B cell (primary cell): ENCODE measurements around the gene MOB3B. TPM values are rescaled to one million over a fixed set of nuclear protein-coding genes. Genes with fewer than 3 reads are reported as not detected.

Experiments used
- ATAC-seq: fragments of 200-7000 bp; cut with Tn5 transposase; one replicate; pipeline ENCODE4 v1.10.0; 2021; ENCODE audit warnings: low read depth, mild to moderate bottlenecking, moderate number of reproducible peaks, moderate library complexity
- CTCF ChIA-PET: fragments of 350-600 bp; sonication (Branson Sonifier 250); formaldehyde crosslinking; loops from one replicate; lab custom pipeline; 2021; ENCODE audit warnings: antibody characterized with exemption, inconsistent platforms; lab: Charles Lee
- POLR2A ChIA-PET: fragments of 350-600 bp; sonication (Branson Sonifier 250); formaldehyde crosslinking; loops from one replicate; lab custom pipeline; 2021; ENCODE audit warnings: antibody characterized with exemption; lab: Charles Lee
- DNase-seq: peaks from one replicate; pipeline ENCODE4 v3.0.0; 2013
- H2AFZ ChIP-seq: 2 replicates; pipeline ENCODE4 v1.6.1; 2012; ENCODE audit warnings: mild to moderate bottlenecking, low read depth, low read length; ENCODE audit not compliant: insufficient read depth, poor library complexity, severe bottlenecking
- H3K27ac ChIP-seq, 2 donors: 1 replicate in 1 of 2; 2 replicates in 1 of 2; pipeline ENCODE4 v1.5.1; 2012 to 2013; ENCODE audit warnings: low read length in 2 of 2, mild to moderate bottlenecking in 2 of 2, moderate library complexity in 1 of 2
- H3K27me3 ChIP-seq, 4 experiments: fragments of 200-600 bp in 1 of 4; sonication (generic) in 1 of 4; replicated peaks in 1 of 4; 1 replicate in 2 of 4; 2 replicates in 2 of 4; pipeline versions ENCODE4 v1.6.1 to v1.7.0; 2013 to 2016; ENCODE audit warnings: low read length in 3 of 4, mild to moderate bottlenecking in 2 of 4, mixed read lengths in 1 of 4, moderate library complexity in 1 of 4; ENCODE audit not compliant: insufficient read depth in 4 of 4, control insufficient read depth in 3 of 4; ENCODE audit errors: control extremely low read depth in 1 of 4
- H3K36me3 ChIP-seq, 2 experiments: replicated peaks in 1 of 2; 1 replicate in 1 of 2; 2 replicates in 1 of 2; pipeline versions ENCODE4 v1.6.1 to v1.7.1; 2013; ENCODE audit warnings: low read length in 1 of 2; ENCODE audit not compliant: insufficient read depth in 2 of 2, control insufficient read depth in 1 of 2; ENCODE audit errors: control extremely low read depth in 1 of 2, extremely low read depth in 1 of 2
- H3K4me1 ChIP-seq, 2 donors: fragments of 200-600 bp in 1 of 2; sonication (generic) in 1 of 2; 1 replicate in 1 of 2; 2 replicates in 1 of 2; pipeline versions ENCODE4 v1.5.1 to v1.6.1; 2013 to 2017; ENCODE audit warnings: low read length in 2 of 2; ENCODE audit not compliant: control insufficient read depth in 2 of 2, insufficient read depth in 2 of 2
- H3K4me2 ChIP-seq: replicated peaks from 2 replicates; pipeline ENCODE3; 2012; ENCODE audit warnings: mild to moderate bottlenecking, low read depth, low read length; ENCODE audit not compliant: poor library complexity, severe bottlenecking
- H3K4me3 ChIP-seq, 5 experiments: fragments of 200-600 bp in 1 of 5; sonication (generic) in 1 of 5; 1 replicate in 3 of 5; 2 replicates in 2 of 5; pipeline versions ENCODE4 v1.5.1 to v1.7.0; 2011 to 2016; ENCODE audit warnings: low read length in 4 of 5, mild to moderate bottlenecking in 4 of 5, low read depth in 2 of 5, control low read depth in 1 of 5, moderate library complexity in 1 of 5; ENCODE audit not compliant: insufficient read depth in 1 of 5; ENCODE audit errors: control extremely low read depth in 1 of 5, extremely low read depth in 1 of 5
- H3K79me2 ChIP-seq: fragments of 200-600 bp; sonication (generic); one replicate; pipeline ENCODE4 v1.6.0; 2016; ENCODE audit warnings: low read length; ENCODE audit not compliant: control insufficient read depth, insufficient read depth
- H3K9ac ChIP-seq: fragments of 200-600 bp; sonication (generic); 2 replicates; pipeline ENCODE4 v1.6.1; 2017; ENCODE audit warnings: mild to moderate bottlenecking, low read length, moderate library complexity
- H3K9me3 ChIP-seq, 3 donors: one replicate each; pipeline versions ENCODE4 v1.6.1 to v1.7.1; 2013; ENCODE audit warnings: low read length in 2 of 3; ENCODE audit not compliant: control insufficient read depth in 2 of 3, insufficient read depth in 1 of 3; ENCODE audit errors: control extremely low read depth in 1 of 3
- H4K20me1 ChIP-seq: 2 replicates; pipeline ENCODE4 v1.6.0; 2012; ENCODE audit warnings: mild to moderate bottlenecking, low read length; ENCODE audit not compliant: insufficient read depth, control insufficient read depth, poor library complexity, severe bottlenecking
- H3K27ac Mint-ChIP-seq: one replicate; pipeline ENCODE4 v1.8.0; 2021; ENCODE audit warnings: mixed read lengths
- H3K27me3 Mint-ChIP-seq: one replicate; pipeline ENCODE4 v1.8.0; 2021; ENCODE audit warnings: mixed read lengths
- H3K4me1 Mint-ChIP-seq: one replicate; pipeline ENCODE4 v1.8.0; 2021; ENCODE audit warnings: mixed read lengths
- H3K4me3 Mint-ChIP-seq: one replicate; pipeline ENCODE4 v1.8.0; 2021; ENCODE audit warnings: mixed read lengths
- H3K9me3 Mint-ChIP-seq: one replicate; pipeline ENCODE4 v1.8.0; 2022; ENCODE audit warnings: mixed read lengths; ENCODE audit not compliant: insufficient read depth
- EZH2 ChIP-seq: IDR thresholded peaks from 2 replicates; pipeline ENCODE4 v1.6.1; 2012; ENCODE audit warnings: borderline replicate concordance, low read depth, mild to moderate bottlenecking, moderate library complexity, low read length; ENCODE audit not compliant: insufficient read depth, poor library complexity, severe bottlenecking
- WGBS: methylation state at CpG from one replicate; pipeline ENCODE4 v1.1.5; 2013; ENCODE audit warnings: missing lambda C conversion rate; ENCODE audit not compliant: insufficient coverage; 5-methylcytosine and 5-hydroxymethylcytosine counted together
- intact Hi-C: fragments of 100-400 bp; cut with micrococcal nuclease; formaldehyde crosslinking; loops from one replicate; pipeline ENCODE4 v1.10.0; 2022
- polyA plus RNA-seq: library from polyadenylated mRNA; depleted of rRNA; stranded (reverse); fragments of >200 nt; gene quantifications from 2 replicates; pipeline ENCODE4 v1.2.3, GENCODE V29; 2012
- total RNA-seq, 2 donors: library from RNA; stranded (reverse); fragments of 120-200 nt in 1 of 2; gene quantifications; 1 replicate in 1 of 2; 2 replicates in 1 of 2; pipeline versions ENCODE4 v1.2.3 to v1.2.4, GENCODE V29; 2013 to 2022
- TF ChIP-seq, protein P1 (sequence below): fragments of 200-600 bp; IDR thresholded peaks from one replicate; pipeline ENCODE4 v1.8.0; 2022; ENCODE audit warnings: antibody characterized with exemption, mild to moderate bottlenecking

MOB3B gene
- total and polyA plus RNA-seq, 2 donors (not counting 1 experiment from before 2014, with no cell fraction given): 7.3 to 7.9 TPM

DNA sequence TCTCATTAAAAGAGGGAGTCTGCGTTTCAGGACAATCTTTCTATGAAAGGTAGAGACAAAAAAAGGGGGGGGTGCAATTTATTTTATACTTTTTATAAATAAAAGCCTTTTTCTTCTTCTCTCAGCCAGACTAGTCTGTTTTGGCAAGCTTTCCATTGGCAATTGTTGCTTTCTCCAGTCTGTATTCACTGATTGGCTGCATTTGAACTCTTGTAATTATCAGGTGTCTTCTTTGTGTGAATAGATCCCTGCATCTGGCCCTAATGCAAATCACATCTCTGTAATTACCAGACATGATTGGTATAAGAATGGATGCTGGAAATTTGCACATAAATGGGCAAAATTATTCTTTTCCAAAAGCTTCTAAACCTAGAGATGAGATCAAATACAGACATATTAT lies 225.1 kb downstream of the MOB3B start:
- Histone ChIP-seq H3K4me1 (no peaks in the 10 kb centered on the region), H4K20me1 (no peaks in the 10 kb centered on the region), H3K4me2 (no peak overlapping the region), H3K27ac (no peak overlapping the region), H3K27me3 (no peaks in the 10 kb centered on the region), H2AFZ (no peak overlapping the region), H3K4me3 (no peak overlapping the region), H3K9ac (no peak overlapping the region), H3K9me3 (no peaks in the 10 kb centered on the region), H3K79me2 (no peaks in the 10 kb centered on the region), H3K36me3 (no peaks in the 10 kb centered on the region)
- Mint-ChIP-seq H3K9me3 (no peaks in the 10 kb centered on the region), H3K27ac (no peak overlapping the region), H3K4me3 (no peak overlapping the region), H3K4me1 (no peaks in the 10 kb centered on the region), H3K27me3 (peaks cover 4% of the 10 kb centered on the region)
- ATAC-seq (no peak), DNase-seq (no peak)
- intact Hi-C loops: no loop called here
- WGBS: no CpG with 5 or more reads among the region's 1 CpG
- ChIA-PET POLR2A (no interaction called here), CTCF (no interaction called here)
- TF ChIP-seq EZH2: no peak
- TF ChIP-seq, protein P1, sequence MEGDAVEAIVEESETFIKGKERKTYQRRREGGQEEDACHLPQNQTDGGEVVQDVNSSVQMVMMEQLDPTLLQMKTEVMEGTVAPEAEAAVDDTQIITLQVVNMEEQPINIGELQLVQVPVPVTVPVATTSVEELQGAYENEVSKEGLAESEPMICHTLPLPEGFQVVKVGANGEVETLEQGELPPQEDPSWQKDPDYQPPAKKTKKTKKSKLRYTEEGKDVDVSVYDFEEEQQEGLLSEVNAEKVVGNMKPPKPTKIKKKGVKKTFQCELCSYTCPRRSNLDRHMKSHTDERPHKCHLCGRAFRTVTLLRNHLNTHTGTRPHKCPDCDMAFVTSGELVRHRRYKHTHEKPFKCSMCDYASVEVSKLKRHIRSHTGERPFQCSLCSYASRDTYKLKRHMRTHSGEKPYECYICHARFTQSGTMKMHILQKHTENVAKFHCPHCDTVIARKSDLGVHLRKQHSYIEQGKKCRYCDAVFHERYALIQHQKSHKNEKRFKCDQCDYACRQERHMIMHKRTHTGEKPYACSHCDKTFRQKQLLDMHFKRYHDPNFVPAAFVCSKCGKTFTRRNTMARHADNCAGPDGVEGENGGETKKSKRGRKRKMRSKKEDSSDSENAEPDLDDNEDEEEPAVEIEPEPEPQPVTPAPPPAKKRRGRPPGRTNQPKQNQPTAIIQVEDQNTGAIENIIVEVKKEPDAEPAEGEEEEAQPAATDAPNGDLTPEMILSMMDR: no peak

DNA sequence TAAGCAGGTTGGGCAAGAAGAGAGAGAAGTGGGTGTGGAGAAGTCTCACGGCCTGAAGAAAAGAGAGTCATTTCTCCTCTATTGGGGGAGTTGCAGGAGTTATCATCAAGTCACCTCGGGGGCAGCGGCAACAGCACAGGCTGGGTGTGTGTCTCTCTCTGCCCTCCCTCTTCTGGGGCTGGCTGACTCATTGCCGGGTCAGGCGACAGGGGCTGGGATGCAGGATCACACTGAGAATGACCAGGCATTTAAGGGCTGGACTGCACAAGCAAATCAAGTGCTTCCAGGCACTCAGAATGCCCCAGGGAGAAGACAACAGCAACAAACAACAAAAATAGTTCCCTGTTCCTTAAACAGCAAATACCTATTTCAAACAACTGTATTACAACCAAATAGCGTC lies 226.4 kb downstream of the MOB3B start:
- no peaks in the 10 kb centered on the region for H3K36me3 ChIP-seq
- no peaks in the 10 kb centered on the region for H3K27me3 ChIP-seq
- H3K27ac Mint-ChIP-seq: no peak overlapping the region
- no peak overlapping the region for H3K9ac ChIP-seq
- ChIA-PET CTCF (no interaction called here), POLR2A (no interaction called here)
- H2AFZ ChIP-seq: no peak overlapping the region
- no peaks in the 10 kb centered on the region for H4K20me1 ChIP-seq
- no peak overlapping the region for H3K4me2 ChIP-seq
- no peak overlapping the region for H3K4me3 ChIP-seq
- no peak overlapping the region for H3K4me3 Mint-ChIP-seq
- H3K27ac ChIP-seq: no peak overlapping the region
- H3K79me2 ChIP-seq: no peaks in the 10 kb centered on the region
- H3K27me3 Mint-ChIP-seq: peaks cover 4% of the 10 kb centered on the region
- intact Hi-C loops: no loop called here
- TF ChIP-seq EZH2: no peak
- TF ChIP-seq, protein P1: no peak
- DNase-seq (no peak), ATAC-seq (no peak)
- no peaks in the 10 kb centered on the region for H3K4me1 ChIP-seq
- H3K9me3 ChIP-seq: no peaks in the 10 kb centered on the region
- H3K9me3 Mint-ChIP-seq: no peaks in the 10 kb centered on the region
- no peaks in the 10 kb centered on the region for H3K4me1 Mint-ChIP-seq
- WGBS: 71% methylated on average over 4 of the region's 6 CpGs
